HG03354 (cell line): ENCODE data around the gene PPP2R5C.

Experiments used
- ATAC-seq: cut with Tn5 transposase; IDR thresholded peaks from one replicate; pipeline ENCODE4 v1.9.1; 2021; ENCODE audit warnings: mild to moderate bottlenecking; ENCODE audit not compliant: unreplicated experiment, poor library complexity, severe bottlenecking

Gene PPP2R5C

GRCh38 chr14:101809671-101810514 lies 48.4 kb downstream of the PPP2R5C start:
- ATAC-seq, result peak; percentile 87

GRCh38 chr14:101810897-101811621 lies 49.5 kb downstream of the PPP2R5C start:
- ATAC-seq, result no peak

DNA sequence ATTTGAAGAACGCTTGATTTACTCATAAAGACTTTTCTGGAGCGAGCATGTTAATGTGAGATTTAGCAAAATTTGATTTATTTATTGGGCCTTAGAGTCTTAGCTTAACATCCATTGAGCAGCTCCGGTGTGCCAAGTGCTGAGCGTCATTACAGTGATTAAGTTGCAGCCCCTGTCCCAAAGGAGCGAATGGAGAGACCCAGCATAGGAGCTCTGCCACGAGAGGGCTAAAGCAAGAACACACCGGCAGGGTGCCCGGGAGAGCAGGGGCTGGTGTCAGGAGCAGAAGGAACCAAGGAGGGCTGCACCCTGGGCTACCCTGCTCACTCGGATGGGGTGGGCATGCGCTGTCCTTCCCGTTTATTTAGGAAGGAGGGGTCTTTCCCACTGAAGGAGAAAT lies 50.6 kb downstream of the PPP2R5C start:
- ATAC-seq, result no peak

DNA sequence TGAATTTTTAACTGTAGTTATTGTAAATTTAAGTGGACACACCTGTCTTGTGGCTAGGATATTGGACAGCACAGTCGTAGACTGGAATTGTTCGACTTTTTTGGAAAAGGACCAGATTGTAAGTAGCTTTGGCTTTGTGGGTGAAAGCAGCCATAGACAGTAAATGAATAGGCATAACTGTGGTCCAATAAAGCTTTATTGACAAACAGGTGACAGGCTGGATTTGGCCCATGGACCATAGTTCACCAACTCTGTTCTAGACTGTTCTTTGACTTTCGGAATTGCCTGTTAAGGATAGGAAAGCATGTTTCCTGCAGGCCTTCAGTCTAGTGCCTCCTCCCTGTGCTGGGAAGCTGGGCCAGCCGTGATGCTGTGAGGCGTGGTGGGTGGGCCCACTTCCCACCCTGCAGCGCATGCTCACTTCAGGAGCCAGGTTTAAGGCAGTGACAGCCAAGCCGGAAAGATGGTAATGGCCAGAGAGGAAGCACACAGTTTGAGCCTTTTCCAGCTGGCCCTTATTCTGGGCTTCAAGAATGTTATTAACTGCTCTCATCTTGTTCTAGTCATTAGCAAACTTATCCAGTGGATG lies 51.8 kb downstream of the PPP2R5C start:
- ATAC-seq, result no peak

DNA sequence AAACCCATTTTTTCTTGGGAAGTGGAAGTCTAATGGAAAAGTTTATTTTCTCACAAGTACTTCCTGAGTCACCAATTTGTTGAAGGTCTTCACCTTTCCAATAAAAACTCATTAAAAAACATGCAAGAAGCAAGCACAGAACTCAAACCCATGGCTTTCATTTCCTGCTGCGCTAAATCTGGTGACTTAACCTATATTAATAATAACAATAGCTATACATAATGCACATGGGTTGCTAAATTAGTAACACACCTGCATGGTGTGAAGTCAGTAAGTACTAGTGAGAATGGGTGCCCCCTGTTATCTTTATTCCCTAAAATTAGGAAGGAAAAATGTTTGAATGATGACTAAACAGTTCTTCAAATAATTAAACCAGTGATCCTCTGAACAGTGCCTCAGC lies 52.3 kb downstream of the PPP2R5C start:
- ATAC-seq, result no peak

DNA sequence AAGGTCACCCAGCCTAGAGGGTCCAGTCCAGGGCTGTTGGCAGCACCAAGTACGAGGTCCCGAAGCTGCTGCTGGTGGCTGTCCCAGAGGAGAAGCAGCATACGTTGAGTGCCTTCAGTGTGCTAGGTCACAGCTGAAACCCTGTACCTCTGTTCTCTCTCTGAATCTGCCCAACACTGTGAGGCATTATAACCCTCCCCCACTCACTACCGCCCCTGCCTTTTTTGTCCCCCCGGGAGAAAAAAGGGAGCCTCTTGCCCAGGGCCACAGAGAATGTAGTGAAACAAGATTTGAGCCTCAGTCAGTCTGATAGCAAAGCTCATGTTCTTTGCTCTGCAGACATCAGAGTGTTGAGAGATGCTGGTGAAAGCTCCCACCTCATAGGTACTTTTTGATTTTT lies 53.4 kb downstream of the PPP2R5C start:
- no peak for ATAC-seq

DNA sequence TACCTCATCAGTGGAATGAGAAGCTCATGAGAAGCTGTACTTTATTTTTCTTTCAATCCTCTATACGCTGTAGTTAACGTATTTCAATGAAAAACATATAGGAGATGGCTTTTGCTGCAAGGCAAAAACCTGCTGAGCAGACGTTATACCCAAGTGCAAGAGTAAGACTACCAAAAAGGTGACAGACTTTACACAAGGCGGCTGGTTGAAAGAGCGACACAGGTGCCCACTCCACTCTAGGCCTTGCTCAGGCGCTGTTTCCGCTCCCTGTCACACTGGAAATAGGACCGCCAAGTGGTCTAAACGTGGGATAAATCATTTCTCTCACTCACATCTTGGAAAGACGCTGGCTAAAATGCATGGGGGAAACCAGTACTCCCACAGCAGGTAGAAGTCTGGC lies 54.5 kb downstream of the PPP2R5C start:
- no peak for ATAC-seq

DNA sequence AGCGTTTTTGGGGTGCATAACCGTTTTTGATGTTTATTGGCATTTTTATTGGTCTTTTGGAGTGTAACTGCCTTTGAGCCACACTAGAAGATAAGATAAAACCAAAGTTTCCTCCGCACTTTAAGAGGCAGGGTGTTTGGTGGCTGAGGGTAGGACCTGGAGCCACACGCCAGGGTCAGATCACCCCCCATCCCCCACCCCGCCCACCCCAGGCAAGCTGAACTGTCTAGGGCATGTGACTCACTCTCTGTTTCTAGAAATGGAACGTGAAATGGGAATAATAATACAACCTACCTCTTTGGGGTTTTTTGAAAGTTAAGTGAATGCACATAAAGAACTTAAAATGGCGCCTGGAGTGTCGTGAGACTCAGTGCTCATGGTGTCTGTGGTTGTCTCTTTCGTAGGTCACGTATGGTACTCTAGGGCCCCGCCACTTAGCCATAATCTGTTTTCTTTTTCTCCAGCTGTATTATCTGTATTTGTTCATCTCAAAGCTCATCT lies 56.0 kb downstream of the PPP2R5C start:
- ATAC-seq, result no peak

DNA sequence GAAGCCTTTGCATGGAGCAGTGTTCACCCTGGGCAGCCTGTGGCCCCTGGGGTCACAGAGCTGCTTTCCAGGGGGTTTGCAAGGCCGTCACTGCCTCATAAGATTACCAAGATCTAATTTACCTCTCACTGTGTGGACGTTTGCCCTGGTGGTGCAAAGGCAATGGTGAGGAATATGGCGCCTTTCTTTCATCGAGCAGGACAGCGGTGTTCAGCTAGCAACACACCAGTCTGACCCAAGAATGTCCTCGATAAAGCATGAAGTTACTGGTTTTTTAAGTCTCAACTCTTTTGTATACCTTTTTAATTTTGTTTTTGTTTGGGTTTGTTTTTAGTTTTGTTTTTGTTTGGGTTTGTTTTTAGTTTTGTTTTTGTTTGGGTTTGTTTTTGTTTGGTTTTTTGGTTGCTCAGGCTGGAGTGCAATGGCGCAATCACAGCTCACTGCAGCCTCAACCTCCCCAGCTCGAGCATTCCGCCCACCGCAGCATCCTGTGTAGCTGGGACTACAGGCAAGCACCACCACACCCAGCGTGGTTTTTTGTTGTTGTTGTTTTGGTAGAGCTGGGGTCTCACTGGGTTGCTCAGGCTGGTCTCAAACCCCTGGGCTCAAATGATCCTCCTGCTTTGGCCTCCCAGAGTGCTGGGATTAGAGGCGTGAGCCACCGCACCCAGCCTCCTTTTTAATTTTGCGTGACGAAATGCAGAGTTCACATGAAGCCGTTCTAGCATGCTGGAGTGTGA lies 57.9 kb downstream of the PPP2R5C start:
- ATAC-seq, result no peak

DNA sequence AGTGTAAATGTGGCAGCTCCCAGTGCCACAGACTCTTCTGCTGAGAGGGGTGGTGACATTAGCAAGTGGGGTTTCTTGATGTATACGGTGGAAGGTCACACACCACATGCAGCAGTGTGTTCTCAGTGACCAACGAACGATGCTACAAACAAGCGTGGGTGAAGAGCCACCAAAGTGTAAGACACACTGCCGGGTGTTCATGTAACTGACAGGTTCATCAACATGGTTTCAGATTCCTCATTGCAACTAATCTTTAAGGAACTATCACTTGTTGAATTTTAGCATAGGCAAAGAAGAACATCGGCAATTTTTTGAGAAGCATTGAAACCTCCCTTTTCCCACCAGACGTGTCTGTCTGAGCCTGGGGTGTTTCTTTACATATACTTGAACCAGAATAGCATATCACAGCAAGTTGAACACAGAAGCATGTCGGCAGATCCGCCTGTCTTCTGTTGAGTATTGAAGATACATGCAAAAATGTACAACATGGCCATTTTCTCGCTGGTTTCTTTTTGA lies 58.8 kb downstream of the PPP2R5C start:
- no peak for ATAC-seq

- no peak for ATAC-seq
Observed at GRCh38 chr14:101821528-101821927, 60.0 kb downstream of the PPP2R5C start.

DNA sequence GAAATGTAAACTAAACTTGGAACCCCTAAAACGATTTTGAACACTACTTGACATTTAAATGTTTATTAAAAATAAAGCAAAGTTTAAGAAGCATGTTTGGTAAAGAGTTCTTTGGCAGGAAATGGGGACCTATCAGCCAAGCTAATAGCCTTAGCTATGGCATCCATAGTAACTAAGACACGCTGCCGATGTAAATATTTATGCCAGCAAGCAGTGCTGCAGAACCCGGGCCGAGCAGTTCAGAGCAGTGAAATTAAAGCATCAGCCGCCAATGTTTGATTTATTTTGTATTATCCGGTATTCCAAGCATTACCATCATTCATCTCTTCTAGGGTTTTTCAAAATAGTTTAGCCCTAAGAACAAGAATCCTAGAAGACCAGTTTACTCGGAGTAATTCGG lies 61.6 kb downstream of the PPP2R5C start:
- no peak for ATAC-seq

GRCh38 chr14:101823511-101824120 lies 62.1 kb downstream of the PPP2R5C start:
- ATAC-seq, result peak; percentile 54

- peak; percentile 13 for ATAC-seq
Observed at GRCh38 chr14:101824339-101824727, 62.8 kb downstream of the PPP2R5C start.

GRCh38 chr14:101825797-101826196 lies 64.3 kb downstream of the PPP2R5C start:
- no peak for ATAC-seq

DNA sequence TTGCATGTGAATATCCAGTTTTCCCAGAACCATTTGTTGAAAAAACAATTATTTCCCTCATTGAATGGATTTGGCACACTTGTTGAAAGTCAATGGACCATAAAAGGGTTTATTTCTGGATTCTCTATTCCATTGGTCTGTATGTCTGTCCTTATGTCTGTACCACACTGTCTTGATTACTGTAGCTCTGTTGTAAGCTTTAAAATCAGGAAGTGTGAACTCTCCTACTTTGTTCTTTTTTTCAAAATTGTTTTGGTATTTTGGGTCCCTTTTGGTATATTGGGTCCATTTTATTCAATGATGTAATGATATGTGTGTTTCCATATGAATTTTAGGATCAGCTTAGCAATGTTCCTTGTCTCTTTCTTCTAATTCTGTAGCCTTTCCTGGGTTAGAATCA lies 64.8 kb downstream of the PPP2R5C start:
- no peak for ATAC-seq

- no peak for ATAC-seq
Observed at GRCh38 chr14:101827286-101827685, 65.8 kb downstream of the PPP2R5C start.

- ATAC-seq, result no peak
Observed at GRCh38 chr14:101828046-101828445, 66.5 kb downstream of the PPP2R5C start.

GRCh38 chr14:101830271-101830670 lies 68.8 kb downstream of the PPP2R5C start:
- ATAC-seq, result no peak
